Measurements from ENCODE around the gene LAMB4. TPM values are rescaled to one million over a fixed set of nuclear protein-coding genes. Genes with fewer than 3 reads are reported as not detected.

LAMB4 gene
- total RNA-seq, 1 experiment from 2014 or later = 0.13 TPM

DNA sequence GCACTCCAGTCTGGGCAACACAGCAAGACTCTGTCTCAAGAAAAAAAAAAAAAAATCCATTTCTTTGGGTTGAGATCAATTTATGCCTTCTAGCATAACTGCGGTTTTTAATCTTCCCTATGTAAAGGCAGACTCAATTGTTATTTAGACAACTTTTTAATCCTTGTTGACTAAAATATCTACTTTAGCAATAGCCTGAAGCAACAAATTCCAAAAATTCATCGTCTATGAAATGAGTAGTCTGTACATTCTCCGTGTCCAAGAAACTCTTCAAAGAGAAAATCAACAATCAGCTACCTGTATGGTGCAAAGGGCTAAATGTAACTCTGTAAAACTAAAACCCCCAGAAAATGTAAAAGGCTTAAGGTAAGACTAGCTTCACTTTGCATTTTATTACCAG, 150.0 kb downstream of the LAMB4 start:
- DNase-seq (ENCODE audit: low read depth in 1 of 2, low spot score in 2 of 2) = no peak
- Histone ChIP-seq H3K4me3 (no peak overlapping the region), H3K36me3 (peaks cover 95% of the 10 kb centered on the region), H3K9me3 (replicated peaks) (no peaks in the 10 kb centered on the region), H3K27ac (no peak overlapping the region), H3K27me3 (replicated peaks) (no peaks in the 10 kb centered on the region), H3K4me1 (replicated peaks) (no peaks in the 10 kb centered on the region)

DNA sequence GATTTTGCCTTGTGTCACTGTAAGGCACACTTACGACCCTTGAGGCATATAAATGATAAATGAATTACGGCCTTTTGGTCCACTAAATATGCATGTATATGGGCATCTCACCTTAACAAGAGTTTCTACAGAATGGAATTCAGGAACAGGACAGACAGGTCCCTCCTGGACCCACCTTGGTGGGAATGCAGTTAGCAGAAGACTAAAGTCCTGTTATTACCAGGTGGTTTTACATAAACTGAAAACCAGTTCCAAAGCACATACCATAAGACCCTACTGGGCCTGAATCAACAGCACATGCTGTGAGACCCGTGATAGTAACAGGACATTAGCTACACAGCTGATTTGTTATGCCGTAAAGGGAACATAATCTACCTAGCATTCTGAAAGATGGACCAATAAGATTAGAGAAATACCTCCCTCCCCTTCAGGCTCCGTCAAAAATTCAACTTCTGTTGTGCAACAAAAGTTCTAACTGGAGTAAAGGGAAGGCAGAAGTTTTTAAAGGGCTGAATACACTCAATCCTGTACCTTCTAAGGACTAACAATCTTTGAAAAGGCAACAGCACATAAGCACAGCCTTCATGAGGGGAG, 151.2 kb downstream of the LAMB4 start:
- Histone ChIP-seq H3K4me1 (replicated peaks) (no peaks in the 10 kb centered on the region), H3K27me3 (replicated peaks) (no peaks in the 10 kb centered on the region), H3K4me3 (no peak overlapping the region), H3K9me3 (replicated peaks) (no peaks in the 10 kb centered on the region), H3K27ac (no peak overlapping the region), H3K36me3 (peaks cover 95% of the 10 kb centered on the region)
- DNase-seq (ENCODE audit: low read depth in 1 of 2, low spot score in 2 of 2) = no peak

DNA sequence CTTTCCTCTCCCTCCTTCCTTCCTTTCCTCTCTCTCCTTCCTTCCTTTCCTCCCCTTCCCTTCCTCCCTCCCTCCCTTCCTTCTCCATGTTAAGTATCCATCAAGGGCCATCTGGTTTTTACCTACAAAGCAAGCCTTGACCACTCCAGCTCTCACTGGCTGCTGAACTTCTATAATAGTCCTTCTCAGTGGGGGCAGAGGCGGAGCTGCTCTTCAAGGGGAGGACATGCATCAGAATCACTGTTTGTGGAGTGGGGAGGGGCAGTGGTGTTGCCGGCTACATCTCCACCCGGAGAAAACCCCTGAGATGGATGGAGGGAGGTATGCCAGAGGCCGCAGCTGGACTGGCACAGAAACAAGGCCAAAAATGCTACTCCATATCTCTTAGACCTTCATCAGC, 153.1 kb downstream of the LAMB4 start:
- H3K27ac ChIP-seq = no peak overlapping the region
- H3K9me3 ChIP-seq (replicated peaks) = no peaks in the 10 kb centered on the region
- H3K4me3 ChIP-seq = no peak overlapping the region
- no peaks in the 10 kb centered on the region for H3K27me3 ChIP-seq (replicated peaks)
- H3K36me3 ChIP-seq = peaks cover 95% of the 10 kb centered on the region
- no peak for DNase-seq (ENCODE audit: low read depth in 1 of 2, low spot score in 2 of 2)
- H3K4me1 ChIP-seq (replicated peaks) = no peaks in the 10 kb centered on the region

DNA sequence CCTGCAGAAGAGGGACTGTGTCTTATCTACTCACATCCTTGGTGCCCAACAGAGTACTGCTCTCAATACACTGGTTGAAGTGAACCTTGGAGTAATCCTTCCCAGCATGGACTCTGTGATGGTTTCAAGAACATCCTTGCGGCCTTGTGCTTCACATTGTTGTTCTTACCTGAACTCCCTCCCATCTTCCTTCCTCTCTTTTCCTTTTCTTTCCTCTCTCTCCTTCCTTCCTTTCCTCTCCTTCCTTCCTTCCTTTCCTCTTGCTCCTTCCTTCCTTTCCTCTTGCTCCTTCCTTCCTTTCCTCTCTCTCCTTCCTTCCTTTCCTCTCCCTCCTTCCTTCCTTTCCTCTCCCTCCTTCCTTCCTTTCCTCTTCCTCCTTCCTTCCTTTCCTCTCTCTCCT, 153.5 kb downstream of the LAMB4 start:
- Histone ChIP-seq H3K27ac (no peak overlapping the region), H3K9me3 (replicated peaks) (no peaks in the 10 kb centered on the region), H3K36me3 (peaks cover 95% of the 10 kb centered on the region), H3K4me3 (no peak overlapping the region), H3K4me1 (replicated peaks) (no peaks in the 10 kb centered on the region), H3K27me3 (replicated peaks) (no peaks in the 10 kb centered on the region)
- no peak for DNase-seq (ENCODE audit: low read depth in 1 of 2, low spot score in 2 of 2)

DNA sequence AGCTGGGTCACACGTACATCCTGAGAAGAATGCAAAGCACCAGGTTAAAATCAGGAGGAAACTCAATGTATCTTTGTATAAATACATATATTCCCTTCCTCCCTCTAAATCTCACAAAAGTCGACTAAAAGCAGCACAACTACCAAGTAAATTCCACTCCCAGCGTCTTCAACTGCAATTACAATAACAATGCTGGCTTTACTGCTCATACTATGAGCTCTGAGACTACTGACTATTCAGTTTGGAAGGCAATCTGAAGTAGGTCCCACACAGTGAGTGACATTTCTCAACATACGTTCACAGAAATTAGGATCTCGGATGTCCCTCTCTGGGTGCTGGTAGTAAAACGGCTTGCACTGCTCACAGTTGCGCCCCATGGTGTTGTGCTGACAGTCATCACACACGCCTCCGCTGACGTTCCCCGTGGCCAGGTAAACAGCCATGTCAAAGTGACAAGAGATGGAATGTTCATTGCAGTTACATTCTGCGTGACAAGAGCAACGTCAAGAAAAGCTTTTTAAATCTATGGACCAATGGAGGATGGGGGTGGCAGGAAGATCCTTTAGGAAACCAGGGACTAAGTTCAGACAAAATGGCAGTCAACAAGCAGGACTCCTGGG, 154.7 kb downstream of the LAMB4 start:
- DNase-seq (ENCODE audit: low read depth in 1 of 2, low spot score in 2 of 2) = no peak
- H3K9me3 ChIP-seq (replicated peaks) = no peaks in the 10 kb centered on the region
- H3K27ac ChIP-seq = no peak overlapping the region
- H3K4me1 ChIP-seq (replicated peaks) = no peaks in the 10 kb centered on the region
- no peaks in the 10 kb centered on the region for H3K27me3 ChIP-seq (replicated peaks)
- H3K4me3 ChIP-seq = no peak overlapping the region
- peaks cover 96% of the 10 kb centered on the region for H3K36me3 ChIP-seq

DNA sequence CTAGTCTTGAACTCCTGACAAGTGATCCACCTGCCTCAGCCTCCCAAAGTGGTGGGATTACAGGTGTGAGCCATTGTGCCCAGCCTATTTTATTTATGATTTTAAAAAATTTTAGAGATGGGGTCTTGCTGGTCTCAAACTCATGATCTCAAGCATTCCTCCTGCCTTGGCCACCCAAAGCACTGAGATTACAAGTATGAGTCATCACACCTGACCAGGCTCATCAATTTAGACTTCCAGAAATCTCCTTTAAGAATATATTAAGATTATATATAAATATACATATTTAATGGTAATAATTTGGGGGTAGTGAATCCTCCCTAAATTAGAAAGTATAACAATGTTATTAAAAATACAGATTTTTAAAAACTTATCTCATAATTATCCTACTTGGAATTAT, 156.3 kb downstream of the LAMB4 start:
- no peak overlapping the region for H3K4me3 ChIP-seq
- DNase-seq (ENCODE audit: low read depth in 1 of 2, low spot score in 2 of 2) = no peak
- no peaks in the 10 kb centered on the region for H3K27me3 ChIP-seq (replicated peaks)
- no peak overlapping the region for H3K27ac ChIP-seq
- H3K36me3 ChIP-seq = peaks cover 93% of the 10 kb centered on the region
- no peaks in the 10 kb centered on the region for H3K4me1 ChIP-seq (replicated peaks)
- H3K9me3 ChIP-seq (replicated peaks) = no peaks in the 10 kb centered on the region

Other genes starting within 250 kb of the LAMB4 start
- 113 and 119 TPM in 2 replicates for gene DLD, start 239.2 kb downstream of the LAMB4 start, total RNA-seq (2014; rRNA removed; shearing (Covaris generic))
- 110 and 136 TPM in 2 replicates for gene LAMB1, start 127.2 kb downstream of the LAMB4 start, total RNA-seq (2014; rRNA removed; shearing (Covaris generic))

Measured in SJSA1 (cell line).